Measurements from ENCODE around the gene C1orf159. TPM values are rescaled to one million over a fixed set of nuclear protein-coding genes. Genes with fewer than 3 reads are reported as not detected.

C1orf159 gene
- total RNA-seq, 4 donors from 2014 or later = 2.8 to 6.4 (median 5.3) TPM

DNA sequence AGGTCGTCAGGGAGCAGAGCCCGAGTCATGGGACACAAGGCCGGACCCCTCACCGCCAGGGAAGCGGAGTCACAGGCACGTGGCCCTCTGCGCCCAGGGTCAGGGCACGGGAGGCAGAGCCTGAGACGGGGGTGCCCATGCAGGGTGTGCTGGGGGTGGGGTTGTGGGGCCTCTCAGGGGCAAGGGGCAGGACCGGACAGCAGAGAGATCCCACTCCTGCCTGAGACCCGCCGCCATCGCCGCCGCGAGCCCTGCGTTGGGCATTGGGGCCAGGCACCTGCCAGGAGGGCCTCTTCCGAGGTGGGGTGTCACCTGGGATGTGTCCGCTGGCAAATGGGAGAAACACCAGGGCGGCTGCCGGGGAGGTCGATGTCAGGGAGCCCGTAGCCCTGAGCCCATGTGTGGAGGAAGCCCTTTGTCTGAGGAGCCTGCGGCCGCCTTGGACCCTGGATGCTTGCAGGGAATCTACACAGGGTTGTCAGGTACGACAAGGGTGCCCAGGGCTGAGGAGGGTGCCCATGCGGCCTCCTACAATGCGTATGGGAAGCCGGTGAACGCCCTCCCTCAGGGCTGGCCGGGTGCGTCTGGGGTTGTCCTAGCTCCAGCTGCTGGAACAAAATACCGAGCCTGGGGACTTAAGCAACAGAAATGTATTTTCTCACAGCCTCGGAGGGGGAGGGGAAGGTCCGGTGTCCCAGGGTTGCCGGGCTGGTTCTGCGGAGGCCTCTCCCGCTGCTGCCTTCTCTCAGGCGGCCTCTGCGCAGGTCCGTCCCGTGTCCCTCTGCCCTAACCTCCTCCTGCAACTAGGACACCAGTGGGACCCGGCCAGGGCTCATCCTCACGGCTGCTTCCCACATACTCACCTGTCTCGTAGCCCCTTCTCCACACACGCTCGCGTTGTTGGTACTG is 16.4 kb upstream of the C1orf159 start:
- Histone ChIP-seq H3K36me3 (no peaks in the 10 kb centered on the region), H3K27ac (peak overlapping the region; percentile 45 to 69 (median 68)), H3K9me3 (no peaks in the 10 kb centered on the region), H3K4me1 (no peaks in the 10 kb centered on the region), H3K27me3 (peaks cover under 1 to 13% (median 6%) of the 10 kb centered on the region in 3 donors), H3K4me3 (no peak overlapping the region)
- intact Hi-C loops (cut with DNase I; ENCODE audit: low total_unique reads) = loop anchor here (10.0 kb wide), 1 partner anchor 73 kb away; the partner anchor contains the start of gene TNFRSF18
- peak in 1 of 2 donors; percentile 29 for DNase-seq
- no peak for TF ChIP-seq POLR2A (IDR thresholded peaks at IDR 0.05)
- TF ChIP-seq, protein P1, sequence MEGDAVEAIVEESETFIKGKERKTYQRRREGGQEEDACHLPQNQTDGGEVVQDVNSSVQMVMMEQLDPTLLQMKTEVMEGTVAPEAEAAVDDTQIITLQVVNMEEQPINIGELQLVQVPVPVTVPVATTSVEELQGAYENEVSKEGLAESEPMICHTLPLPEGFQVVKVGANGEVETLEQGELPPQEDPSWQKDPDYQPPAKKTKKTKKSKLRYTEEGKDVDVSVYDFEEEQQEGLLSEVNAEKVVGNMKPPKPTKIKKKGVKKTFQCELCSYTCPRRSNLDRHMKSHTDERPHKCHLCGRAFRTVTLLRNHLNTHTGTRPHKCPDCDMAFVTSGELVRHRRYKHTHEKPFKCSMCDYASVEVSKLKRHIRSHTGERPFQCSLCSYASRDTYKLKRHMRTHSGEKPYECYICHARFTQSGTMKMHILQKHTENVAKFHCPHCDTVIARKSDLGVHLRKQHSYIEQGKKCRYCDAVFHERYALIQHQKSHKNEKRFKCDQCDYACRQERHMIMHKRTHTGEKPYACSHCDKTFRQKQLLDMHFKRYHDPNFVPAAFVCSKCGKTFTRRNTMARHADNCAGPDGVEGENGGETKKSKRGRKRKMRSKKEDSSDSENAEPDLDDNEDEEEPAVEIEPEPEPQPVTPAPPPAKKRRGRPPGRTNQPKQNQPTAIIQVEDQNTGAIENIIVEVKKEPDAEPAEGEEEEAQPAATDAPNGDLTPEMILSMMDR (IDR thresholded peaks at IDR 0.05 in 4 of 5, conservative IDR thresholded peaks at IDR 0.05 in 1 of 5) = no peak
- peak in 1 of 2 donors; percentile 27 for ATAC-seq
- in situ Hi-C loops (cut with MboI; ENCODE audit: low sequenced_read_pairs in 4 of 4) = loop anchor here in 1 of 4 donors (25.0 kb wide), 1 partner anchor 130 kb away; the partner anchor contains the start of gene UBE2J2

DNA sequence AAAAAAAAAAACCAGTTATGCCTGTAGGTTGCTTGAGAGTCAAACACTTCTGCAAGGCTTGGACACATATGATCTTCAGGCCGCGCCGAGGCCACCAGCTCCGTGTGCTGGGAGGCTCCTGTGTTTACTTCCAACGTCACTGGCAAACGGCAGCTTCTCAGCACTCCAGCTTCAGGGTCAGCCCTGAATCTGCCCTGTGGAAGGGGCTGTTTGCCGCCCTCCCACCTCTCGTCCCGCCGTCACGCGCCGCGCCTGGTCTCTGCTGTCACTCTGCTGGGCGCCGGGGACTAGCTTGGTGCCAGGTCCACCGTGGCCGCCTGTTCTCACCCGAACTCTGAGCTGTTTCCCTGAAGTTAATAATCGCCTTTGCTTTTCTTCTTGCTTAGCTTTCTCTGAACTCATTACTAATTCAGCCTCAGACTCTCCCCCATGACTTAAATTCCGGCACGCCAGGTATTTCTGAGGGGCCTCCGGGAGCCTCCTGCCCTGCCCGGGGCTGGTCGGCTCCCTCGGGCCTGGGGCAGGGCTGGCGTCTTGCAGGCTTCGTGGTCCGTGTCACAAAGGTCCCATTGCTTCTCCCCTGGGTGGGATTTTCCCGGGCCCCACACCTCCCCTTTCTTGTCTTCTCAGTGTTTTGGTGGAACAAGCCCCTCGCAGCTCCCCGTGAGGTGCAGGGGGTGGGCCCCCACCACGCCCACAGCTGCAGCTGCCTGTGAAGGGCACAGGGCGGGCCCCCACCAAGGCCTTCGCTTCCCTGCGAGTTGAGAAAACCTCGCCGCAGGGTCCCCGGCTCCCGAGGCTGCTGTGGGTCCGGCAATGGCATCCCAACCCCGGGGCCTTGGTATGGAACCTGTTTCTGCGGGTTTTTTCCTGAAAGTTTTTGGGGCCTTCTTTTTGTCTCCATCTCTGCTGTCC is 14.6 kb upstream of the C1orf159 start:
- no peak overlapping the region for H3K27ac ChIP-seq
- H3K9me3 ChIP-seq = no peaks in the 10 kb centered on the region
- ATAC-seq (no peak), DNase-seq (no peak)
- in situ Hi-C loops (cut with MboI; ENCODE audit: low sequenced_read_pairs in 4 of 4) (loop anchor here in 1 of 4 donors (25.0 kb wide), 1 partner anchor 132 kb away; the partner anchor contains the start of gene UBE2J2), intact Hi-C loops (cut with DNase I; ENCODE audit: low total_unique reads) (loop anchor here (10.0 kb wide), 1 partner anchor 74 kb away; the partner anchor contains the start of gene TNFRSF18)
- no peaks in the 10 kb centered on the region for H3K36me3 ChIP-seq
- H3K4me1 ChIP-seq = no peaks in the 10 kb centered on the region
- H3K4me3 ChIP-seq = no peak overlapping the region
- TF ChIP-seq POLR2A (IDR thresholded peaks at IDR 0.05) = no peak
- TF ChIP-seq, protein P1 (IDR thresholded peaks at IDR 0.05 in 4 of 5, conservative IDR thresholded peaks at IDR 0.05 in 1 of 5) = no peak
- H3K27me3 ChIP-seq = peaks cover 0 to 4% (median 0%) of the 10 kb centered on the region in 3 donors

DNA sequence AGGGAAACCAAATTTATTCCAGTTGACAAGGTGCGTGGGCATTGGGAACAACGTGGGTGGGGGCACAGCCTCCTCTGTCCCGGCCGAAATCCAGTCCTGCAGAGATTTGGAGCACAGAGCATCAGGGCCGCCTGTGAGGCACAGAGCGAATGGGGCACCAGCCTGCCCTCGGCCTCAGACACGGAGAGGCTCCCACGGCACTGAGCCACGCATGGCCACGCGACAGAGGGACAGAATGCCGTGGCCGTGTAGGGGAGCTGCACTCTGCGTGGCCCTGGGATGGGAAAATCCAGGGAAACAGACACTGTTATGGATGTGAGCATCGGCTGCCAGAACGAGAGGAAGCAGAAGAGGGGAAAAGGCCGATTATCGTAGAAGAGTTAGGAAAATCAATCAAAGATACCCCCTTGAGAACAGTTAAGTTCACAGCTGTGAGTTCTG is 13.5 kb upstream of the C1orf159 start:
- TF ChIP-seq POLR2A (IDR thresholded peaks at IDR 0.05) = no peak
- TF ChIP-seq, protein P1 (IDR thresholded peaks at IDR 0.05 in 4 of 5, conservative IDR thresholded peaks at IDR 0.05 in 1 of 5) = no peak
- Histone ChIP-seq H3K27ac (no peak overlapping the region), H3K9me3 (no peaks in the 10 kb centered on the region), H3K4me1 (no peaks in the 10 kb centered on the region), H3K27me3 (peaks cover 0 to 4% (median 0%) of the 10 kb centered on the region in 3 donors), H3K36me3 (no peaks in the 10 kb centered on the region), H3K4me3 (no peak overlapping the region)
- intact Hi-C loops (cut with DNase I; ENCODE audit: low total_unique reads) (no loop called here), in situ Hi-C loops (cut with MboI; ENCODE audit: low sequenced_read_pairs in 4 of 4) (loop anchor here in 1 of 4 donors (25.0 kb wide), 1 partner anchor 133 kb away; the partner anchor contains the start of gene UBE2J2)
- no peak for DNase-seq
- no peak for ATAC-seq

DNA sequence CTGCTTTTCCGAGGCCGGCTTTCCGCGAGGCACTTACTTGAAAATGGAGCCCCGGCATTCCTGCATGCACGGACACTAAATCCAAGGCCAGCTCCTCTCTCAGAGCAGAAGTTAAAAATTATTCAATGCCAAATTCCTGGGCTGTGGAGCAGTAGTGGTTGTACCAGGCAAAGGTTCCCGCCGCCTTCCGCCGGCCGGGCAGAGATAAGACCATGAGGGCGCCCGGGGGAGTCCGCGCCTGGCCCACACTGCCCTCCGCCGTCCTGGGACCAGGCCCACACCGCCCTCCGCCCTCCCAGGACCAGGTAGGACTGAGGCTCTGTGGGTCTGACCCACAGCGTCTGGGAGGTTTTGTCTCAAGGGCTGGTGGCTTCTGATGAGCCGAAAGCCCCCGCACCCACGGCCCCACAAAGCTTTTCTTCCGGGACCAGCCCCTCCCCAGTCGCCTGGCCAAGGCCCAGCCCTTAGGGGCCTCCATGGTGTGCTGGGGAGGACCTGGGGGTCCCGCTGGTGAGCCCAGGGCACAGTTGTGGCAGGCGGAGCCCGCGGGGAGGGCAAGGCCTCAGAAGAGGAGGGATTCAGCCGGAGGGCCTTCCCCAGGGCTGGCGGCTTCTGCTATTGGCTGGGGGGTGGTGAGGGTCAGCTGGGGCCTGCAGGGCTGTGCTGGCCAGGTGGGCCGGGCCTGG is 12.7 kb upstream of the C1orf159 start:
- H3K27me3 ChIP-seq = peaks cover 0 to 4% (median 0%) of the 10 kb centered on the region in 3 donors
- H3K36me3 ChIP-seq = no peaks in the 10 kb centered on the region
- in situ Hi-C loops (cut with MboI; ENCODE audit: low sequenced_read_pairs in 4 of 4) = loop anchor here in 1 of 4 donors (25.0 kb wide), 1 partner anchor 134 kb away; the partner anchor contains the start of gene UBE2J2
- no peak overlapping the region for H3K4me3 ChIP-seq
- no peak overlapping the region for H3K27ac ChIP-seq
- H3K9me3 ChIP-seq = no peaks in the 10 kb centered on the region
- TF ChIP-seq POLR2A (IDR thresholded peaks at IDR 0.05) = no peak
- TF ChIP-seq, protein P1 (IDR thresholded peaks at IDR 0.05 in 4 of 5, conservative IDR thresholded peaks at IDR 0.05 in 1 of 5) = no peak
- DNase-seq = no peak
- no peak for ATAC-seq
- no peaks in the 10 kb centered on the region for H3K4me1 ChIP-seq
- intact Hi-C loops (cut with DNase I; ENCODE audit: low total_unique reads) = no loop called here

Measured in gastrocnemius medialis (tissue), 4 donors.